ENCODE data around the gene LARP4B. TPM values are rescaled to one million over a fixed set of nuclear protein-coding genes. Genes with fewer than 3 reads are reported as not detected.

Gene LARP4B
- total and polyA plus RNA-seq, 2 experiments from 2014 or later, result 18.3 to 52.3 TPM

GRCh38 chr10:962342-962741, 30.8 kb upstream of the LARP4B start:
- Histone ChIP-seq H3K4me2 (no peak overlapping the region), H3K4me1 (ENCODE audit: insufficient read depth) (no peaks in the 10 kb centered on the region), H3K79me2 (replicated peaks; ENCODE audit: insufficient read depth) (no peaks in the 10 kb centered on the region), H3K4me3 (no peak overlapping the region), H3K9me2 (ENCODE audit: insufficient read depth) (no peaks in the 10 kb centered on the region), H3F3A (replicated peaks; ENCODE audit: low read depth) (no peaks in the 10 kb centered on the region), H4K20me1 (replicated peaks; ENCODE audit: insufficient read depth) (no peaks in the 10 kb centered on the region), H3K27ac (ENCODE audit: low read depth) (no peak overlapping the region), H2AFZ (no peak overlapping the region), H3K27me3 (ENCODE audit: insufficient read depth) (no peaks in the 10 kb centered on the region), H3K36me3 (ENCODE audit: insufficient read depth) (no peaks in the 10 kb centered on the region)
- ATAC-seq (no peak), DNase-seq (ENCODE audit: low spot score) (no peak)
- peaks cover 17% of the 10 kb centered on the region for H3K27me3 Mint-ChIP-seq (ENCODE audit: insufficient read depth, low read depth, poor library complexity)
- peaks cover 3% of the 10 kb centered on the region for H3K4me1 Mint-ChIP-seq
- no peaks in the 10 kb centered on the region; the same call in 1 of the 3 replicates for H3K9me3 Mint-ChIP-seq
- H3K4me3 Mint-ChIP-seq, result no peak overlapping the region
- TF ChIP-seq JUNB (IDR thresholded peaks at IDR 0.05; ENCODE audit: unreplicated experiment), result no peak
- no peak for TF ChIP-seq ZNF114 (CRISPR knock-in tag; IDR thresholded peaks at IDR 0.05)
- no peak for TF ChIP-seq POLR2AphosphoS5 (IDR thresholded peaks at IDR 0.05; ENCODE audit: low read depth)
- no peak for TF ChIP-seq NANOG (IDR thresholded peaks at IDR 0.05; ENCODE audit: borderline replicate concordance)
- TF ChIP-seq ETS1 (IDR thresholded peaks at IDR 0.05), result no peak
- no peak for TF ChIP-seq STAT1 (IDR thresholded peaks at IDR 0.05; ENCODE audit: unreplicated experiment)
- TF ChIP-seq EZH2 (IDR thresholded peaks at IDR 0.05; ENCODE audit: low read depth, unreplicated experiment), result no peak
- TF ChIP-seq CREB1 (CRISPR knock-in tag; IDR thresholded peaks at IDR 0.05; ENCODE audit: low read depth), result no peak
- no peak for TF ChIP-seq ZNF462 (CRISPR knock-in tag; IDR thresholded peaks at IDR 0.05)
- TF ChIP-seq CTCF (conservative IDR thresholded peaks at IDR 0.05; ENCODE audit: low read depth in 2 of 2), result no peak
- H3K36me3 Mint-ChIP-seq (ENCODE audit: low read depth), result no peaks in the 10 kb centered on the region; the same call in 2 of the 3 replicates
- no peak overlapping the region for H3K27ac Mint-ChIP-seq
